A549 (cell line): ENCODE data around the gene SLC6A7.

ENCODE experiments used
- CHD4 ChIP-seq: fragments of 200-600 bp; sonication (generic); IDR thresholded peaks from 2 replicates; pipeline ENCODE4 v1.6.1; 2016; ENCODE audit warnings: antibody characterized with exemption, mild to moderate bottlenecking, borderline replicate concordance
- CTCF ChIP-seq: fragments of >200 bp; sonication (Bioruptor Twin); formaldehyde crosslinking; IDR thresholded peaks from 3 replicates; pipeline ENCODE4 v1.5.1; 2016
- HOXB5 ChIP-seq: fragments of 250-450 bp; sonication (Bioruptor Pico); IDR thresholded peaks from 2 replicates; pipeline ENCODE4 v1.5.0; 2020; ENCODE audit warnings: mild to moderate bottlenecking, moderate library complexity
- JUNB ChIP-seq: fragments of >200 bp; sonication (Bioruptor Twin); formaldehyde crosslinking; IDR thresholded peaks from 2 replicates; pipeline ENCODE4 v1.6.1; 2016
- MAX ChIP-seq: IDR thresholded peaks from 2 replicates; pipeline ENCODE4 v1.6.1; 2012
- POLR2A ChIP-seq: IDR thresholded peaks from 2 replicates; pipeline ENCODE4 v1.6.1; 2012; ENCODE audit warnings: mild to moderate bottlenecking, low read length
- REST ChIP-seq: fragments of 200-600 bp; sonication (generic); IDR thresholded peaks from 2 replicates; pipeline ENCODE4 v1.6.1; 2016; ENCODE audit warnings: antibody characterized with exemption, mild to moderate bottlenecking, moderate library complexity
- SREBF2 ChIP-seq: fragments of 450-650 bp; IDR thresholded peaks from 2 replicates; pipeline ENCODE4 v1.6.1; 2014; ENCODE audit warnings: mild to moderate bottlenecking, moderate library complexity

DNA sequence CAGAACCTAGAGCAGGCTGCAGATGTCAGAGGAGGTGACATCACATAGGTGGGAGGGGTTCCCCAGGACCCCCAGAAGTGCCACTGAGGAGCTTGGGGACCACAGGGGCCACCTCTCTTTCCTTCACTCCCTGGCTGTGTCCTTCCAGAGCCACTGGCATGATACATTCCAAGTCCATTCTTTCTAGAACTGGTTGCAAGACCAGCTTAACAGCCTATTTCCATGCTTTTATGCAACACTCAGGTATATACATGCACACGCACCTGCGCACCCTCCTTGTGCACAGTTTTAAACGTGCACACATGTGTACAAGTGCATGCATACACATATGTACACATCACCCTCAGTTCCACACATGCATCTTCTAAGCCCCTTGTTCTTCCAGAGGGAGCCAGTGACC, 39.7 kb downstream of the SLC6A7 start:
- no peak for TF ChIP-seq JUNB
- no peak for TF ChIP-seq POLR2A
- no peak for TF ChIP-seq CTCF
- no peak for TF ChIP-seq REST
- no peak for TF ChIP-seq HOXB5
- TF ChIP-seq SREBF2, result no peak
- no peak for TF ChIP-seq MAX
- no peak for TF ChIP-seq CHD4
